Stimulated activated CD8-positive, alpha-beta memory T cell treated with anti-CD3 and anti-CD28 coated beads, Interleukin-15, amount 100 ng/mL, for 24 hours (primary cell): ENCODE measurements around the gene KRT9.
"Not testable (repeated sequence)": the region's sequence is repeated elsewhere in the genome, so short reads cannot be mapped to it uniquely, and the experiment has no call there.

Experiments used
- DNase-seq: peaks from one replicate; pipeline ENCODE4 v3.0.0-alpha.2; 2020; ENCODE audit warnings: low read depth

Gene KRT9

GRCh38 chr17:41545829-41546410 is 25.9 kb downstream of the KRT9 start:
- no peak for DNase-seq

- no peak for DNase-seq
Measured at GRCh38 chr17:41544935-41545334, 26.9 kb downstream of the KRT9 start.

GRCh38 chr17:41544491-41544892 is 27.4 kb downstream of the KRT9 start:
- no peak for DNase-seq

- DNase-seq: not testable (repeated sequence)
Measured at GRCh38 chr17:41542786-41543185, 29.1 kb downstream of the KRT9 start.

- no peak for DNase-seq
Measured at GRCh38 chr17:41542357-41542756, 29.5 kb downstream of the KRT9 start.

GRCh38 chr17:41540921-41541625 is 30.8 kb downstream of the KRT9 start:
- DNase-seq: no peak

- no peak for DNase-seq
Measured at GRCh38 chr17:41539979-41540701, 31.7 kb downstream of the KRT9 start.

- no peak for DNase-seq
Measured at GRCh38 chr17:41539071-41539492, 32.8 kb downstream of the KRT9 start.

GRCh38 chr17:41538565-41538991 is 33.3 kb downstream of the KRT9 start:
- DNase-seq: no peak

- DNase-seq: no peak
Measured at GRCh38 chr17:41537990-41538389, 33.9 kb downstream of the KRT9 start.

GRCh38 chr17:41537614-41537954 is 34.3 kb downstream of the KRT9 start:
- DNase-seq: no peak

- DNase-seq: no peak
Measured at GRCh38 chr17:41536741-41537613, 34.9 kb downstream of the KRT9 start.

GRCh38 chr17:41535764-41536481 is 35.9 kb downstream of the KRT9 start:
- DNase-seq: no peak

- no peak for DNase-seq
Measured at GRCh38 chr17:41534899-41535546, 36.8 kb downstream of the KRT9 start.

GRCh38 chr17:41533613-41534012 is 38.2 kb downstream of the KRT9 start:
- DNase-seq: no peak

GRCh38 chr17:41532947-41533570 is 38.8 kb downstream of the KRT9 start:
- no peak for DNase-seq

GRCh38 chr17:41531993-41532392 is 39.9 kb downstream of the KRT9 start:
- DNase-seq: no peak

- no peak for DNase-seq
Measured at GRCh38 chr17:41530062-41531048, 41.5 kb downstream of the KRT9 start.

GRCh38 chr17:41529491-41529915 is 42.4 kb downstream of the KRT9 start:
- no peak for DNase-seq
